Measurements from ENCODE around the gene PRSS27. TPM values are rescaled to one million over a fixed set of nuclear protein-coding genes. Genes with fewer than 3 reads are reported as not detected.

PRSS27 gene
- total and polyA plus RNA-seq, 2 of the 4 experiments (the other 2 are of a cell fraction): under 0.01 to 0.58 TPM

- TF ChIP-seq FOS (IDR thresholded peaks at IDR 0.05; ENCODE audit: low read depth, low read length) (no peak), RCOR1 (IDR thresholded peaks at IDR 0.05; ENCODE audit: insufficient replicate concordance, low read length) (no peak), BHLHE40 (IDR thresholded peaks at IDR 0.05; ENCODE audit: low read depth, low read length) (no peak), MAZ (IDR thresholded peaks at IDR 0.05; ENCODE audit: borderline replicate concordance, low read depth, low read length) (no peak), RAD21 (IDR thresholded peaks at IDR 0.05; ENCODE audit: low read length) (no peak), POLR2A (IDR thresholded peaks at IDR 0.05; ENCODE audit: low read depth, low read length) (no peak), CEBPB (IDR thresholded peaks at IDR 0.05; ENCODE audit: low read depth, low read length) (no peak), CHD1 (IDR thresholded peaks at IDR 0.05; ENCODE audit: low read depth, low read length) (no peak), SMC3 (IDR thresholded peaks at IDR 0.05; ENCODE audit: low read depth, low read length) (no peak), MAFK (IDR thresholded peaks at IDR 0.05; ENCODE audit: low read depth, low read length) (no peak), RFX5 (IDR thresholded peaks at IDR 0.05; ENCODE audit: low read depth, low read length) (no peak), MXI1 (IDR thresholded peaks at IDR 0.05; ENCODE audit: borderline replicate concordance, low read depth, low read length) (no peak), NFE2L2 (IDR thresholded peaks at IDR 0.05; ENCODE audit: low read depth, low read length) (no peak), ELK1 (IDR thresholded peaks at IDR 0.05; ENCODE audit: borderline replicate concordance, low read depth, low read length) (no peak)
- TF ChIP-seq, protein P1, sequence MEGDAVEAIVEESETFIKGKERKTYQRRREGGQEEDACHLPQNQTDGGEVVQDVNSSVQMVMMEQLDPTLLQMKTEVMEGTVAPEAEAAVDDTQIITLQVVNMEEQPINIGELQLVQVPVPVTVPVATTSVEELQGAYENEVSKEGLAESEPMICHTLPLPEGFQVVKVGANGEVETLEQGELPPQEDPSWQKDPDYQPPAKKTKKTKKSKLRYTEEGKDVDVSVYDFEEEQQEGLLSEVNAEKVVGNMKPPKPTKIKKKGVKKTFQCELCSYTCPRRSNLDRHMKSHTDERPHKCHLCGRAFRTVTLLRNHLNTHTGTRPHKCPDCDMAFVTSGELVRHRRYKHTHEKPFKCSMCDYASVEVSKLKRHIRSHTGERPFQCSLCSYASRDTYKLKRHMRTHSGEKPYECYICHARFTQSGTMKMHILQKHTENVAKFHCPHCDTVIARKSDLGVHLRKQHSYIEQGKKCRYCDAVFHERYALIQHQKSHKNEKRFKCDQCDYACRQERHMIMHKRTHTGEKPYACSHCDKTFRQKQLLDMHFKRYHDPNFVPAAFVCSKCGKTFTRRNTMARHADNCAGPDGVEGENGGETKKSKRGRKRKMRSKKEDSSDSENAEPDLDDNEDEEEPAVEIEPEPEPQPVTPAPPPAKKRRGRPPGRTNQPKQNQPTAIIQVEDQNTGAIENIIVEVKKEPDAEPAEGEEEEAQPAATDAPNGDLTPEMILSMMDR (conservative IDR thresholded peaks at IDR 0.05; ENCODE audit: low read depth, low read length): no peak
- TF ChIP-seq, protein P2, sequence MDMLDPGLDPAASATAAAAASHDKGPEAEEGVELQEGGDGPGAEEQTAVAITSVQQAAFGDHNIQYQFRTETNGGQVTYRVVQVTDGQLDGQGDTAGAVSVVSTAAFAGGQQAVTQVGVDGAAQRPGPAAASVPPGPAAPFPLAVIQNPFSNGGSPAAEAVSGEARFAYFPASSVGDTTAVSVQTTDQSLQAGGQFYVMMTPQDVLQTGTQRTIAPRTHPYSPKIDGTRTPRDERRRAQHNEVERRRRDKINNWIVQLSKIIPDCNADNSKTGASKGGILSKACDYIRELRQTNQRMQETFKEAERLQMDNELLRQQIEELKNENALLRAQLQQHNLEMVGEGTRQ (IDR thresholded peaks at IDR 0.05; ENCODE audit: low read depth, low read length): no peak
- no peak for DNase-seq
- no peak overlapping the region for H4K8ac ChIP-seq (ENCODE audit: low read depth in 2 of 2, low read length in 2 of 2)
- WGBS, 2 experiments (ENCODE audit: extremely low coverage in 2 of 2, insufficient read length in 1 of 2): 93% methylated on average over 6 of the region's 20 CpGs; no CpG with 5 or more reads in 1 of the 2 experiments
- no peak overlapping the region for H2BK120ac ChIP-seq (ENCODE audit: low read depth, low read length)
- H3K23ac ChIP-seq (ENCODE audit: low read depth, low read length): no peak overlapping the region
- ATAC-seq (ENCODE audit: low read depth): no peak
- H3K9ac ChIP-seq (ENCODE audit: low read depth, low read length): no peak overlapping the region
- H3K56ac ChIP-seq (ENCODE audit: extremely low read depth, insufficient read depth, low read length): no peak overlapping the region
- H4K20me1 ChIP-seq (ENCODE audit: insufficient read depth, low read length): peaks cover 7% of the 10 kb centered on the region
- dilution Hi-C loops (cut with HindIII; ENCODE audit: low sequenced_read_pairs, unreplicated experiment): no loop called here
- no peak overlapping the region for H2AK5ac ChIP-seq (ENCODE audit: low read depth, low read length)
- no peak overlapping the region for H4K91ac ChIP-seq (ENCODE audit: insufficient read depth, low read depth, low read length)
- no peak overlapping the region for H4K5ac ChIP-seq (ENCODE audit: low read depth, low read length)
- no peaks in the 10 kb centered on the region for H3K9me3 ChIP-seq (ENCODE audit: control insufficient read depth, insufficient read depth, low read length)
- no peak overlapping the region for H2BK20ac ChIP-seq (ENCODE audit: low read depth, low read length)
- H3K36me3 ChIP-seq (ENCODE audit: control insufficient read depth, insufficient read depth, low read length): peaks cover 24% of the 10 kb centered on the region
- H2BK15ac ChIP-seq (ENCODE audit: low read depth, low read length): no peak overlapping the region
- no peak overlapping the region for H3K27ac ChIP-seq (ENCODE audit: insufficient read depth, low read length)
- no peaks in the 10 kb centered on the region for H3K27me3 ChIP-seq (ENCODE audit: control insufficient read depth, insufficient read depth, low read length)
- no peak overlapping the region for H2BK5ac ChIP-seq (ENCODE audit: low read depth, low read length, poor library complexity, severe bottlenecking)
- no peaks in the 10 kb centered on the region; a peak in 1 of 4 replicates for H3K79me1 ChIP-seq (ENCODE audit: low read depth in 1 of 2, low read length in 2 of 2)
- H3K14ac ChIP-seq (replicated peaks; ENCODE audit: low read depth, low read length): no peak overlapping the region
- H3K9me1 ChIP-seq (ENCODE audit: insufficient read depth, low read length): no peaks in the 10 kb centered on the region; the same call in 1 of the 2 replicates
- H3K4ac ChIP-seq (ENCODE audit: low read depth, low read length): no peak overlapping the region
- intact Hi-C loops (cut with micrococcal nuclease): no loop called here
- ChIA-PET CTCF (no interaction called here), POLR2A (ENCODE audit: unreplicated experiment) (no interaction called here)
- no peak overlapping the region for H3K18ac ChIP-seq (ENCODE audit: low read depth, low read length)
- no peaks in the 10 kb centered on the region for H3K4me1 ChIP-seq (ENCODE audit: control insufficient read depth, insufficient read depth, low read length)
- no peak overlapping the region for H2AFZ ChIP-seq (replicated peaks; ENCODE audit: low read length, poor library complexity)
- BruUV-seq (replicated peaks): no TSS peak
- H3K4me3 ChIP-seq (ENCODE audit: insufficient read depth, low read depth, low read length): no peak overlapping the region
- in situ Hi-C loops (cut with MboI; ENCODE audit: low sequenced_read_pairs): no loop called here
- H3K4me2 ChIP-seq (ENCODE audit: low read depth, low read length): no peak overlapping the region
- no peak overlapping the region for H2AK9ac ChIP-seq (replicated peaks; ENCODE audit: low read depth, low read length, poor library complexity)
Observed at GRCh38 chr16:2710021-2710710, 9.9 kb downstream of the PRSS27 start.
